Thyroid gland (tissue), 4 donors: ENCODE results near the gene DCUN1D2. TPM values are rescaled to one million over a fixed set of nuclear protein-coding genes. Genes with fewer than 3 reads are reported as not detected.
A peak's percentile ranks its signal among the peaks of the same experiment; 100 is the strongest.

Experiments
- DNase-seq, 2 donors: peaks; one replicate each; pipeline ENCODE4 v3.0.0-alpha.2; 2019
- H3K27ac ChIP-seq, 3 donors: fragments of 200-600 bp; sonication (generic); 1 replicate in 2 of 3; 2 replicates in 1 of 3; pipeline ENCODE4 v1.5.1; 2016 to 2019; ENCODE audit warnings: mild to moderate bottlenecking in 1 of 3, moderate library complexity in 1 of 3
- H3K27me3 ChIP-seq: fragments of 200-600 bp; sonication (generic); one replicate; pipeline ENCODE4 v1.5.1; 2019
- H3K36me3 ChIP-seq, 2 donors: fragments of 200-600 bp; sonication (generic); one replicate each; pipeline ENCODE4 v1.5.1; 2016 to 2019
- H3K4me1 ChIP-seq, 2 donors: fragments of 200-600 bp; sonication (generic); one replicate each; pipeline ENCODE4 v1.5.1; 2017 to 2019
- H3K4me3 ChIP-seq, 3 donors: fragments of 200-600 bp; sonication (generic); replicated peaks in 1 of 3; 1 replicate in 2 of 3; 2 replicates in 1 of 3; pipeline ENCODE4 v1.5.1; 2016; ENCODE audit warnings: mild to moderate bottlenecking in 1 of 3
- H3K9me3 ChIP-seq: fragments of 200-600 bp; sonication (generic); one replicate; pipeline ENCODE4 v1.5.1; 2017
- CTCF ChIP-seq, 6 experiments: fragments of 200-600 bp in 3 of 6; fragments of 450-650 bp in 3 of 6; sonication (generic) in 3 of 6; IDR thresholded peaks; one replicate each; pipeline ENCODE4 v1.5.1; 2016 to 2019; ENCODE audit warnings: antibody characterized with exemption in 6 of 6, mild to moderate bottlenecking in 2 of 6, inconsistent platforms in 1 of 6, moderate library complexity in 1 of 6
- POLR2A ChIP-seq, 2 donors: fragments of 450-650 bp; IDR thresholded peaks; one replicate each; pipeline ENCODE4 v1.6.1; 2017; ENCODE audit warnings: antibody characterized with exemption in 2 of 2, mild to moderate bottlenecking in 2 of 2, moderate library complexity in 1 of 2
- WGBS, 2 donors: methylation state at CpG; one replicate each; pipeline ENCODE4 v1.1.5; 2017; 5-methylcytosine and 5-hydroxymethylcytosine counted together
- intact Hi-C: fragments of 100-400 bp; cut with DNase I; formaldehyde crosslinking; loops from one replicate; pipeline ENCODE4 v1.15.1; 2023
- total RNA-seq, 4 donors: library from RNA; depleted of rRNA; stranded (reverse); fragments of >200 nt; gene quantifications; one replicate each; pipeline ENCODE4 v1.2.3, GENCODE V29; 2016

Gene DCUN1D2
- total RNA-seq, 4 donors from 2014 or later, result 8.8 to 15.3 (median 10.4) TPM

DNA sequence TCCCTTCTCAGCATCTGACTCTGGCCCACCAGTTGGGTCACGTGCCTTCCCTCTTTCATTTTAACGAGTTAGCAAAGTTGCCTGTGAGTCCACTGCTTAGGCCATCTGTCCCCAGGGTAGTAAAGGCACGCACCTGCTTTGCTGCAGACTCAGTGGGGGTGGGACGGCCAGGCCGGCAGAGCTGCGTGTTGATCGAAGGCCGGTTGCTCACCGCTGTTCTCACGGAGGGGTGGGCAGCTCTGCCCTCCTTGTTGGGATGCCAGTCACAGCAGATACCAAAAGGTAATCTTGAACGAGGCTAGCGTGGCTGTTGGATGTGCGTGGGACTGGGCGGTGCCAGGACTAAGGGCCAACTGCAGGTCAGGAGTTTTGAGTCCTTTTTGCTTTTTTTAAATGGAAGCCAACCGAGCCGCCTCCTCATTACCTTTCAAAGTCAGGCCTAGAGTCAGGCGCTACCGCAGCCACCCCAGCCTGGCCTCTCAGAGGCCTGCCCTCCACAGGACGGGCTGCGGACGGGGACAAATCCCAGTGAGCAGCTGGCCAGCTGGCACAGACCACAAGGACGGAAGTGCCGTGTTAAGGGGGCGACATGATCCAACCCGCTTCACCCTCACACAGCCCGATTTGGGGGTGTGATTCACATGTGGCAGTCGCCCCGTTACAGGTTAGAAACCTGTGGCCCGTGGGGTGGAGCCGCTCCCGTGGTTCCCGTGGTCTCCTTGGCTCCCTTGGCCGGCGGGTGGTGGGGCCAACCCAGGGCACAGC is 57.8 kb downstream of the DCUN1D2 start:
- Histone ChIP-seq H3K36me3 (no peaks in the 10 kb centered on the region), H3K27me3 (no peaks in the 10 kb centered on the region), H3K4me1 (no peaks in the 10 kb centered on the region), H3K27ac (no peak overlapping the region), H3K9me3 (no peaks in the 10 kb centered on the region), H3K4me3 (no peak overlapping the region)
- WGBS, 2 donors, result 88 to 94% methylated on average over 29 to 34 of the region's 34 CpGs
- intact Hi-C loops, result no loop called here
- DNase-seq, result no peak
- TF ChIP-seq CTCF (IDR thresholded peaks at IDR 0.05) (no peak), POLR2A (IDR thresholded peaks at IDR 0.05) (no peak)

DNA sequence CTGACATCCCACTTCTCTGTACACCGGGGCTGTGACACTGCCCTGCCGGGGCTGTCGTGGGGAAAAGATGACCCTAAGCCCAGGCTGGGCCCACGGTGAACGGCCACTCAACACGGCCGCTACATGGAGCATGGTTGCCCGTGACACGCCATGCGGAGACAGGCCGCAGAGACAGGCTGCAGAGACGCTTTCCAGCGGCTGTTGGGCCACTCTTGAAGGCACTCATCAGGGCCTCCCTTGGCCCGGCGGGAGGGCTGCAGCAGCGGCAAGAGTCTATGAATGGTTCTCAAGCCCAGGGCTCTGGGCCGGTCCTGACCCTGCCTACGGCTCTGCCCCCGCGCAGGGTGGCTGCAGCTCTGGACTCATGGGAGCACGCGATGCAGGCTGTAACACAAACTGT is 59.3 kb downstream of the DCUN1D2 start:
- intact Hi-C loops, result no loop called here
- Histone ChIP-seq H3K9me3 (no peaks in the 10 kb centered on the region), H3K4me1 (no peaks in the 10 kb centered on the region), H3K27ac (no peak overlapping the region), H3K27me3 (no peaks in the 10 kb centered on the region), H3K36me3 (no peaks in the 10 kb centered on the region), H3K4me3 (no peak overlapping the region)
- WGBS, 2 donors, result 65 to 79% methylated on average over 12 to 17 of the region's 22 CpGs
- peak in 1 of 2 donors; percentile 32 for DNase-seq
- TF ChIP-seq CTCF (IDR thresholded peaks at IDR 0.05), result no peak
- TF ChIP-seq POLR2A (IDR thresholded peaks at IDR 0.05), result no peak

DNA sequence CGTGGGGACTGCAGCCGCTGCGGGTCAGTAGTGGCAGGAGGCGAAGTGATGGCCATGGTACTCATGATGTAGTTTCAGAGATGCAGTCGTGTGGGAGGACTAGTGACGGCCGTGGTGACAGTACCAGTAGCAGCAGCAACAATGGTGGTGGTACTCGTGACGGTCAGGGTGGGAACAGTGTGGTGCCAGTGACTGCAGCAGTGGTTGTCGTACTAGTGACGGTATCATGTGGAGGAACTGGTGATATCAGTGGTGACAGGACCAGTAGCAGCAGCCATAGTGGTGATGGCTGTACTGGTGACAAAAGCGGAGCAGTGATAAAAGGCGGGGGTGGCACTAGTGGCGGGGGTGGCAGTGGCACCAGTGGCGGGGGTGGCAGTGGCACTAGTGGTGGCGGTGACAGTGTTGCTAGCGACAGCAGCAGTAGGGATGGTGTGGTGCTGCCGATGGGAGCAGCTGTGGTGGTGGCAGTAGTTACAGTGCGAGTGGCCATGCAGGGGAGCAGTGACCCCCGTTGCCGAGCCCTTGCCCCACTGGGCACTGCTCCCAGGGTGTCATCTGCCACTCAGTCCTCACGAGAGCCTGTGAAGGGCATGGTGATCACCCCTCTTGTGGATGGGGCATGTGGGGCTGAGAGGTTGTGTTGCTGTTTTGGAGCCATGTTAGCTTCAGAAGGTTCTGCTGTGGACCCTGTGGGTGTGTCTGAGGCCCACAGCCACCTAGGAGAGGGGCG is 60.0 kb downstream of the DCUN1D2 start:
- Histone ChIP-seq H3K36me3 (no peaks in the 10 kb centered on the region), H3K4me3 (no peak overlapping the region), H3K4me1 (no peaks in the 10 kb centered on the region), H3K27ac (no peak overlapping the region), H3K27me3 (no peaks in the 10 kb centered on the region), H3K9me3 (no peaks in the 10 kb centered on the region)
- TF ChIP-seq CTCF (IDR thresholded peaks at IDR 0.05), result no peak
- no peak for TF ChIP-seq POLR2A (IDR thresholded peaks at IDR 0.05)
- intact Hi-C loops, result no loop called here
- whole genome bisulfite sequencing, 2 donors, result 93 to 95% methylated on average over 22 of the region's 23 CpGs
- DNase-seq, result no peak

DNA sequence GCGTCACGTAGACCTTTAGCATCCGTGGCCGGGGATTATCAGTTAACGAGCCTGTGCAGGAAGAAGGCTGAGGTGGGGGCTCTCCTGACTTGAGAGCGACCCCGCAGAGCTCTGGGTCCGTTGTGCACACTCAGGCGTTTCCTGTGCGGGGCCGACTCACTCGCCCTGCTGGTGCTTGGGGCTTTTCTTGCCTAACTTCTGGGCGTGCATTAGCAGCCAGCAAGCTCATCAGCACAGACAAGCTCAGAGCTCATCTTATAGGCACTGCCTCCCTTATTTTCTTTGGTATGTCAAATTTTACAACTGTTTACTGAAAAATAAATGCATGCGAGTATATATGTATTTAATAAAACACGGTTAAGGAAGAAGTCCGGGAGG is 60.9 kb downstream of the DCUN1D2 start:
- H3K4me1 ChIP-seq, result no peaks in the 10 kb centered on the region
- H3K27me3 ChIP-seq, result no peaks in the 10 kb centered on the region
- no peak for TF ChIP-seq POLR2A (IDR thresholded peaks at IDR 0.05)
- no peak for TF ChIP-seq CTCF (IDR thresholded peaks at IDR 0.05)
- no peaks in the 10 kb centered on the region for H3K9me3 ChIP-seq
- intact Hi-C loops, result no loop called here
- no peak overlapping the region for H3K27ac ChIP-seq
- no peak overlapping the region for H3K4me3 ChIP-seq
- DNase-seq, result no peak
- no peaks in the 10 kb centered on the region for H3K36me3 ChIP-seq
- 82 to 84% methylated on average over 16 of the region's 16 CpGs for WGBS, 2 donors
